Stimulated activated CD8-positive, alpha-beta memory T cell treated with anti-CD3 and anti-CD28 coated beads, Interleukin-12 subunit alpha, Interleukin-12 subunit beta, amount 100 ng/mL, for 4 hours (primary cell): Measurements from ENCODE around the gene USP4.
"Not testable (repeated sequence)": the region's sequence is repeated elsewhere in the genome, so short reads cannot be mapped to it uniquely, and the experiment has no call there.

Experiments
- DNase-seq: peaks from one replicate; pipeline ENCODE4 v3.0.0-alpha.2; 2020; ENCODE audit warnings: low read depth

USP4 gene

GRCh38 chr3:49248840-49249227 lies 91.0 kb downstream of the USP4 start:
- no peak for DNase-seq

GRCh38 chr3:49244581-49245205 lies 95.2 kb downstream of the USP4 start:
- no peak for DNase-seq

- not testable (repeated sequence) for DNase-seq
These were observed 99.8 kb downstream of the USP4 start for GRCh38 chr3:49240091-49240490.

- DNase-seq, result no peak
These were observed 101.4 kb downstream of the USP4 start for GRCh38 chr3:49238274-49239127.

GRCh38 chr3:49237344-49237743 lies 102.5 kb downstream of the USP4 start:
- no peak for DNase-seq

GRCh38 chr3:49236226-49236625 lies 103.6 kb downstream of the USP4 start:
- DNase-seq, result no peak

- not testable (repeated sequence) for DNase-seq
These were observed 111.0 kb downstream of the USP4 start for GRCh38 chr3:49228817-49229216.
